Activated CD8-positive, alpha-beta memory T cell treated with anti-CD3 and anti-CD28 coated beads for 48 hours (primary cell): ENCODE data around the gene DELE1.

Experiments used
- DNase-seq, 3 experiments: peaks; one replicate each; pipeline ENCODE4 v3.0.0-alpha.2; 2020; ENCODE audit warnings: low read depth in 2 of 3, low spot score in 2 of 3

The DELE1 gene, protein sequence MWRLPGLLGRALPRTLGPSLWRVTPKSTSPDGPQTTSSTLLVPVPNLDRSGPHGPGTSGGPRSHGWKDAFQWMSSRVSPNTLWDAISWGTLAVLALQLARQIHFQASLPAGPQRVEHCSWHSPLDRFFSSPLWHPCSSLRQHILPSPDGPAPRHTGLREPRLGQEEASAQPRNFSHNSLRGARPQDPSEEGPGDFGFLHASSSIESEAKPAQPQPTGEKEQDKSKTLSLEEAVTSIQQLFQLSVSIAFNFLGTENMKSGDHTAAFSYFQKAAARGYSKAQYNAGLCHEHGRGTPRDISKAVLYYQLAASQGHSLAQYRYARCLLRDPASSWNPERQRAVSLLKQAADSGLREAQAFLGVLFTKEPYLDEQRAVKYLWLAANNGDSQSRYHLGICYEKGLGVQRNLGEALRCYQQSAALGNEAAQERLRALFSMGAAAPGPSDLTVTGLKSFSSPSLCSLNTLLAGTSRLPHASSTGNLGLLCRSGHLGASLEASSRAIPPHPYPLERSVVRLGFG

DNA sequence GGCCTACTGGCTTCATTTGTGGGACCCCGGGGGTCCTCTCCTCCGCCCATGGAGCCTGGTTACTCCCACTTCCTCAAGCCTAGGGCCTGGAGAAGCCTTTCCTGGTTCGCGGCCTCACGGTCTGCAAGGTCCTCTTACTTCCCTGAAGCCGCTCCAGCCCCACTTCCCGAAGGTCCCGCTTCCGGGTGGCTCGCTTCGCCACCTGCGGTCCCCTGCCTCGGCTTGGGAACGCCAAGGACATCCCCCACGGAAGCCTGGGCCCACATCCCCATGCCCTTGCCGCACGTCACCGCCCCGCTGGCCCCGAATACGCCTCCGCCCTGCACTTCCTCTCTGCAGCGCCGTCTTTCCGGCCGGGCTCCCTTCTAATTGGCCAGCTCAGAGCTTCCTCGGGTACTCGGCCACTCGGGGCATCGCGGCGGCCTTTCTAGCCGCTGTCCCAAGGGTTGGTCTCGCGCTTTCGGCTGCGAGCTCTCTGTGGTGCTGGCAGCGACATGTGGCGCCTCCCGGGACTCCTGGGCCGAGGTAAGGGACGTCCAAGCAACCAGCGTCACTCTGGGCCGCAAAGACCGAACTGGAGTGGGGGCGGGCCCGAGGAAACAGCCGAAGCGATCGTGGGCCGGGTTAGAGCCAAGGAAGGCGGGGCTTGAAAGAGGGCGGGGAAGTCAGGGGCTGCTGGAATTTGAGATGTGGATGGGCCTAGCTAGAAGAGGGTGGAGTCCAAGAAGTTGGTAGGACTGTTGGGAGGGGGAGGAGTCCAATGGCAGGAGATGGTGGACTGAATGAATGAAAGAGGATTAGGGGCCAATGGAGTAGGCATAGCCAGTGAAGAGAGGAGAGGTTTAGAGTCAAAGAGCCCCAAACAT is at the start of gene DELE1:
TSS of gene DELE1 (plus strand) at position 424 of the 866 bp plus-strand sequence. CDS start at position 495, 71 bp downstream.
- DNase-seq = peak; percentile 79 to 96 (median 85)

DNA sequence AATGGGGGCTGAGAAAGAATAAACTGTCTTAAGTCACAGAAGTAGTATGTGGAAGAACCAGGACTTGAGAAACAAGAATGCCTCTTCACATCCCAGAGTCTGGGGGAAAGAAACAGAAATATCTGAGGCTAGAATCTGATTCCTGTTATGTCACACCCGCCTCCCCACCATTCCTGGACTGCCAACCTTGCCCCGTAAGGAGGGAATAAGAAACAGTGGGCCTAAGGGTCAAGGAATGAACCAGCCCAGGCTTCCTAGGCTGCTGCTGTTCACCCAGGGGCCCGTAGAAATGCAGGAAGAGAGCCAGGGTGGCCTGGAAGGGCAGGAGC is 49.8 kb upstream of the DELE1 start:
- no peak for DNase-seq

DNA sequence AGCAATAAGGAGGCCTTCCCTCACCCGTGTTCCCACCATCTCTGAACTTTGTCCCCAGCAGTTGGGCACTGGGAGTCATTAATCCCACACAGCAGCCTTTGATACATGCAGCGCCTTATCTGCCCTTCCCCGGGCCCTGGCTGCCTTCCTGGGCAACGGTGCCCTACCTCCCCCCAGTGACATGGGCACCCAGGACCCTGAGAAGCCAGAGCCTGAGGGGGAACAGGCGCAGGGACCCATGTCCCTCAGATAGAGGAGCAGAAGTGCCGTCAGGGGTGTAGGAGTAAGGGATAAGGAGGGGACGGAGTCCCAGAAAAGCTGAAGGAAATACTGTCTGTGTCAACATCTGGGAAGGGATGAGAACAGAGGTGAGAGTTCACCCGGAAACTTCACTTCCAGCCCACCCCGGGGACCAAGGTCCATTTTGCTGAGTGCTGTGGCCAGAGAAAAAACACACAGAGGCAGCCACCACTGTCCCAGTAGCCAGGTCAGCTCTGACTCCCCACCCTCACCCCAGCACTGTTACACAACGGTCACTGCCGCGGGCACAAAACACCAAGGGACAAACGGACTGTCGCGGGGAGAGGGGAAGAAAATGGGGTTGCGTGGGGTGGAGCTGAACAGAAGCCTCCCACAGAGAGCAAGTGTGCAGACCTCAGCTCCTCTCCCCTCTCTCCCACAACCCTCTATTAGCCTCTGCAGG is 49.3 kb upstream of the DELE1 start:
- no peak for DNase-seq

DNA sequence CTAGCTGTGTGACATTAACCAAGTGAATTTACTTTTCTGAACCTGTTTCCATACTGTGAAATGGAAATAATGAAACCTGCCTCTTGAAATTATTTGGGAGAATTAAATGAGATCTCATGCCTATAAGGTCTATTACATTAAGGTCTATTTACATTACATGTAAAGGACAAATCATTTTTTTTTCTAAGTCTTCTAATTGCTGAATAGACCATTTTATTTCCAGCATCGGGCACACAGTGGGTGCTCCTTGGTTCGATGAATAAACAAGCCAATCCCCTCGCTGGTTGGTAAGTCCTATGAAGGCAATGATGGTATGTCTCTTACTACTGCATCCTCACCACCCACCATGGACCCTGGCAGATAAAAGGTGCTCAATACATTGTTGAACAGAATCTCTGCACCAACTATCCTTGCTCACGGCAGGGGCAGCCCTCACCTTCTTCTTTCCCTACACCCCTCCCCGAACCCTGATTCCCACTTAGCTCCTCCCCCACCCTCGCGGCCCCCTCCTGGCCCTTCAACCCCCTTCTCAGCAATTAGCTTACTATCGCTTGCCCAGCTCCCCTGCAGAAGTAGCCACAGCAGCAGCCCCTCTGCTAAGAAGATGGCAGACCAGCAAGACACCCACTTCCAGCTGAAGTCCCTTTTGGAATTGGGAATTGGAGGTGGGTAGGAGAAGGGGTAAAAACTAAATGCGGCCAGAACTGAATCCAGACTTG is 48.5 kb upstream of the DELE1 start:
- no peak for DNase-seq

DNA sequence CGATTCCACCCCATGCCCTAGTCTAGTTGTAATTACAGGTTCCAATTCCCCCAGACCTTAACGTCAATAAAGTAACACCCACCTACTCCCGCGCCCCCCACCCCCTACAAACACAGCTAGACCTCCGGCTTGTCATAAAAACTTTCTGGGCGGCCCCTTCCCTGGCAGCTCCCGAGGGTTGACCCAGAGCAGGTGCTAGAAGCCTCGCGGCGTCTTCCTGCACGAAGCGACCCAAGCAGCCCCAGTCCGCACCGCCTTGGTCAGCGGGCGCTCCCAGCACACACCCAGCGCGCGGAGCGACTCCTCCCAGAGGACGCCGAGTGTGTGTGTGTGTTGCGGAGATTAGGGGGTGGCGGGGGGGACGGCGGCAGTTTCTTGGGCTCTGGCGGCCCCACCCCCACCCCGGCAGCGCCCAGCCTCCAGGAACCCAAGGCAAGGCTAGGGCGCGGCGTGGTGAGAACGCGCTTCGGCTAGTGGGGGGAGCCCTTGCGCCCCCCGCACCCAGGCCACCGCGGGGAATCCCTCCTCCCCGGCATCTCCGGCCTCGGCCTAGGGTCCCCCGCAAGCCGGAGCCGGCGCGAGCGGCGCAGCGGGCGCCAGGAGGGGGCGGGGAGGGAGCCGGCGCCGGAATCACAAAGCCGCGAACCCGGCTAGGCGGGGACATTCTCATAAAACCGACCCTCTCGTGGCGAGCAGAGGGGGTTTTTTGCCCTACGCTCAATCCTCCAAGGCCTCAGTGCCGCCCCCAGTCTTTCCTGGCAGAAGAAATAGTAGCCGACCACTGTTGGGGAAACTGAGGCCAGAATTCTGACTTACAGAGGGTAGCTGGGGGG is 47.7 kb upstream of the DELE1 start:
- DNase-seq = no peak

DNA sequence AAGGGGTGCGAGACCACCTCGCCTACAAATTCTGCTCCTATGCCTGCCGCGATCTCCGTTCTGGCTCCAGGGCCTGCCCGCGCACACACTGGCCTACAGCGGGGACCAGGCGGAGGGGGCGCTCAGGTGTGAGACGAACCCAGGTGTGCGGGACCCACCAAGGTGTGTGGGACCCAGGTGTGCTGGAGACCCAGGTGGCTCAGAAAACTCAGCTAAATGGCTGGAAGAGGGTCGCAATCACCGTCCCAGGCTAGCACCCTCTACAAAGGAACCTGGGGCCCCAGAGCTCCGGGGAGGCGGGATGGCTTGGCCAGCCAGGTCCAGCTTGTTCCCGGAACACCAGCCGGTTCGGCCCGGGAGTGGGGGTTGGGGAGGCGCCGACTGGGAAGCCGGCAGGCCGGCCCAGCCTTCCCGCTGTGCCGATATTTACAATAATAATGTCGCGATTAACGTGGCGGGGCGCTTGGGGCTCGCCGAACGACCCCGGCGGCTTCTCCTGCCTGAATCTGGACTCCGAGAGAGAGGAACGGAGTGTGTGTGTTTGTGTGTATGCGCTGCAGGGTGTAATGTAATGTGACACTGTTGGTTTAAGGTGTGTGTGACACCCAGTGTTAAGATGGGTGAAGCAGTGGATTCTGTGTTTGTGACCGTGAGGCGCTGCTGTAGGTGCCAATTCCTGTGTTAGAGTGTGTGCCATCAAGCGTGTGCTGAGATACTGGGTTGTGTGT is 46.9 kb upstream of the DELE1 start:
- no peak for DNase-seq

DNA sequence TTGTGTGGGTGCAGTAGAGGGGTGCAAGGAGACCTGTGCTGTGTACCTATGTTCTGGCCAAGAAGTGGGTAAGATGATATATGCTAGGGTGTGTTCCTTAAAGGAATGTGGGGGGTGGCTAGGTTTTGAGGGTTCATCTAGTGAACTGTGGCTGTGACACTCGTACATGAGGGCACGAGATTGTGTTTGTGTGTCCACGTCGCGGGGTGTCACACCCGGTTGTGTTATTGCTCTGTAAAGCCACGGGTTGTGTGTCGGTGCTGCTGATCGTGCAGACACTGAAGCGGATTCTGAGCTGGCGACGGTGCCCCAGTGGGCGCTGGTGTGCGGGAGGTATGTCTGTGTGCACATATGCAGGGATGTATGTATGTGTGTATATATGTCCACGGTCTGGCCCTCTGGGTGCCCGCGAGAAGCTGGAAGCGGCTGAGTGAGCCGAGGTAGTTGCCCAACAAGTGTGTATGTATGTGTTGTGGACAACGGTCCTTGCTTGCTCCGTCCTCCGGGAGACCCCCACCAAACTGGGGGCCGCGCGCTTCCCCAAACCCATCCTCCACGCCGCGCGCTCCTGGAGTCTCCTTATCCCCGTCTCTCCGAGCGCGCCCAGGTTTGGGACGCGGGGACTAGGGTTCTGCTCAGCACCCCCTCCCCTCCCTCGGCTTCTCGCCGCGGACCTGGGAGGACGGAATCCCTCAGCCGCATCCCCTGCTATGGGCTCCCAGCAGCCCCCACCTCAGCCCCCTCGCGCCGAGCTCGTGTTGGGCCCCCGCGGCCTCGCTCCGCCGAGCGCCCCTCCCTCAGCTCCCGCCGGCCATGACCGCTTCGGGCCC is 46.1 kb upstream of the DELE1 start:
- DNase-seq = no peak

DNA sequence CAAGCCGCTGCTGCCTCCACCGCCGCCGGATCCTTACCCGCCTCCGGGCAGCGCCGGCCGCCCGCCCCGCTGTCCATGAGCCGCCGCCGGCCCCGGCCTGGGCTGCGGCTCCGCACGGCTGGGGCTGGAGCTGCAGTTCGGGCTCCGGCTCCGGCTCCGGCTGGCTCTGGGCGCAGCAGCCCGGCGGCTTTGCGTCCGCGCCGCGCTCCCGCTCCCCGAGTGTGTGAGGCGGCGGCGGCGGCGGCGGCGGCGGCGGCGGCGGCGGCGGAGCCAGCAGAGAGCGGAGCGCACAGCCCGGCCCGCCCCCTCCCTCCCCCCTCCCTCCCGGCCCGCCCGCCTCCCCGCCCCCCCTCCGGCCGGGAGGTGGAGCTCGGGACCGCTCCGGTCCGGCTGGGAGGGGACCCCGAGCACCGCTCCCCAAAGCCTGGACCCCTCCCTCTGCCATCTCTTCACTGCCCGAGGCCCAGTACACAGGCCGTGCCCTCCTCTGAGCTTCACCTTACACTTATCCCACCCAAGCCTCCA is 45.4 kb upstream of the DELE1 start, which contains the start of gene PCDH1:
TSS of gene PCDH1 (minus strand) at position 225 of the 525 bp plus-strand sequence. CDS start at position 77, 148 bp downstream.
- DNase-seq = no peak

DNA sequence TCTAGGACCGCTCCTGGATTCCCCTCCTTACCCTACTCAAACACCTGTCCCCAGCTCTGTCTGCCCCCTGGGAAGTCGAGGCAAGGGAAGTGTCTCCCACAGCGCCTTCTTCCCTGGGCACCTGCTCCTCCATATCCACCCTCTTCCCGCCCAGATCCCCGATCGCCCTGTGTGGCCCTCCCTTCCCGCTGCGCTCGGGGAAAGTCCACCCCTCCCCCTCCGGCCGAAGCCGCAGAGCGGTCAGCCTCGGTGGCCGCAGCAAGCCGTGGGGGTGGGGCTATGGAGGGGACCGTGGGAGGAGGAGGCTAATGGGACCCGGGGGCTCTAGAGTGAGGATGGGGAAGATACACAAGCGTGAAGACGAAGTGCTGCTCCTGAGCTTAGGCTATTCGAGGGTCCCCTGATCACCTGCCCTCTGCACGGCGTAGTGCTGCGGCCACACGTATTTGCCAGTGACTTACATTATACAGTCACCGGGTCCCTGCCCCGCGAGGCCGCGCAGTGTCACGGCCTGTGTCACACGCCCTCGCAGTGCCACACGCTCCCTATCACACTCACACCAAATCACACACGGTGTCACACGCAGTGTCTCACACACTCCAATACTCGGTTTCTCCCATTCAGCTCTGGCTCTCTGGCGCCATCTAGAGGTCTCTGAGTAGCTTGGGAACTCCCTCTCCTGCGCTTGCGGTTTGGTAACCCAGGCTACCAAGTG is 44.8 kb upstream of the DELE1 start:
- peak; percentile 62 to 78 (median 70) for DNase-seq

DNA sequence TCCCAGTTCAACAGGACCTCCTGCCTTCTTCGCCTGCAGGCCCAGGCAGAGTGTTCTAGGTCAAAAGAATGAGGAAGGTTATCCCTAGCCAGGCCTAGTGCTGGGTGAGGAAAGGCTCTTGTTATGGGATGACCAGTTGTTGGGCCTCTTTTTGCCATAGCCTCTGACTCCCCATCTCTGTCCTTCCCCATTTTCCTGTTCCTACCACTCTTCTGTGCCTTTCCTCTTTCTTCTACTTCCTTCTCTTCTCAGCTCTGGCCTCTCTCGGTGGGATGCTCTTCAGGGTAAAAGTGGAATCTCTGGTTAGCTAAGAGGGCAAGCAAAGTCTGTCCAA is 44.3 kb upstream of the DELE1 start:
- DNase-seq = no peak

DNA sequence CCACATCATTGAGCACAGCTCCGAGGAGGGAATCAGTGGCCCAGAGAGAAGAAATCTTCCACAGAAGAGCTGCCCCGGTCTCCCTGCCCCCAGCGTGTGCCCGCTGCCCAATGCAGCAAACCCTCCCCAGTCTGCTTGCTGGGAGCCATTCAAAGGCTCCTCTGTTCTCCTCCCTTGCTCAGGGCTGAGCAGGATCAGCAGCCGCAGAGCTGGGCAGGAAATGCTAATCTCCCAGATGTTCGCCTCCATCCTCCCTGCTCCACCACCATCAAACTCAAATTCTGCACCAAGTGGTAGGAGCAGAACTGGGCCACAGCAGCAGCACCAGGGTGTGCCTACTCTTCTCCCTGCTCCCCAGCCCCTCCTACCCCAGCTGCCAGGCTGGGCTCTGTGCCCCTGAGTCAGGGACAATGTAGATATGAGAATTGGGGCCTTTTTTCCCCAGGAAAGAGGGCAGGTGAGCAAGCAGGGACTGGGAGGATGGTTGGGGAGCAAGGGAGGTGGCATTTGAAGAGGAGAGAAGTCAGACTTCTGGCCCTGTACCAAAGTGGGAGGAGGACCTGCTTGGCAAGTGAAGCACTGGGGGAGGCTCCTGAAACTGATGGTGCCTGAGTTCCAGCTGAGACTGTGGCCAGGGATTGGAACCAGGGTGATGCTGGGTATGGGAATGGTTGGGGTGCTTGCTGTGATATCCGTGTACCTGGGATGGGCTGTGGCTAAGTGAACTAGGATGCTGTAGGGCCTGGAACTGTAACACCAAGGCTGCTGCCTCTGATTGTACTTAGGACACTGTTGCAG is 43.5 kb upstream of the DELE1 start:
- DNase-seq = no peak

DNA sequence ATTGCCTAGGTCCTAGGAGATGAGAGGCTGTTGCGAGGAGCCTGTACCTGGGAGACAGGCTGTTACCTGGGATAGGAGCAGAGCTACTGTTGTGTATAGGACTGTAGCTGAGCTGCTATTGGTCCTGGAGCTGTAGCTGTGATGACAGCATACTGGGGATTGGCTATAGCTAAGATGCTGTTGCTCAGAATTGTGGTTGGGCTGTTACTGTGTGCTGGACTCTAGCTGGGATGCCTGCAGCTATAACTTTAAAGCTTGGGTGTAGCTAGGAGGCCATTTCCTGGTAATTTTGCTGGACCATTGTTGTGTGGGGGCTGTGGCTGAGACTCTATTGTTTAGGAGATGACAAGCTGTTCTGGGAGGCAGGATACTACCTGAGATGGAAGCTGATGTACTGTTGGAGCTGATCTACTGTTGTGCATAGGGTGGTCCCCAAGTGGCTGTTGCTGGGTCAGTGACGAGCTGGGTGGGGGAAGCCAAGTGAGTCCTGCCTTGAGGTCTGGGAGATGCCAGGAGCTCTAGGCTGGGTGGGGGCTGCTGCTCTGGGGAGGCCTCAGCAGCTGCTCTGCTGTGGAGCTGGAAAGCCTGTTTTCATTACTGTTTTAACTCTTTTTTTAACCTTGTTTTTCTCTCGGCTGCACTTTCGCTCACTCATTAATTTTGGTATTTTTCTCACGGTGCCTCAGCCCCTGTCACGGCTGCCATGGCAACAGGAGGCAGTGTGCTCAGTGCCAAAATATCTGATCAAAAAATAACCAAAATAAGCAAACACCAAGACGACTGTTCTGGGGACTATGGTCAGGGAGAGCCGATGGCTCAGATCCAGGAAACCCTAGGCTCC is 42.5 kb upstream of the DELE1 start:
- DNase-seq = no peak

DNA sequence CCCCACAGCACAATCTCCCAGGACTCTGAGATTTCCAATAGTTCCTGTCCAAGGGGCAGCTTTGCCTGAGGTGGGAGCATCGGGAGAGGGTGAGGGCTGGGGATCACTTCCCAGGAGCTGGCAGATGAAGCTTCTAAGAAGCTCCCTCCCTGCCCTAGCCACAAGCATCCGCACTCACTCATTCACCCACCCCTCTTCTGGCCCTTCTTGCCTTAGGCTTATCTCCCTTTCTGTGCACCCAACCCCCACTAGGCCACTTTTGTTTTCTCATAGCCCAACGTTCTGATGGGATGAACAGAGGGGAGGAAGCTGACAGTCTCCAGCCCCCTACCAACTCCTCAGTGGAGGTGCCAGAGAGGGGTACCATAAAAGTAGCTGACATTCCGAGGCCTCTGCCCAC is 41.8 kb upstream of the DELE1 start:
- DNase-seq = no peak

DNA sequence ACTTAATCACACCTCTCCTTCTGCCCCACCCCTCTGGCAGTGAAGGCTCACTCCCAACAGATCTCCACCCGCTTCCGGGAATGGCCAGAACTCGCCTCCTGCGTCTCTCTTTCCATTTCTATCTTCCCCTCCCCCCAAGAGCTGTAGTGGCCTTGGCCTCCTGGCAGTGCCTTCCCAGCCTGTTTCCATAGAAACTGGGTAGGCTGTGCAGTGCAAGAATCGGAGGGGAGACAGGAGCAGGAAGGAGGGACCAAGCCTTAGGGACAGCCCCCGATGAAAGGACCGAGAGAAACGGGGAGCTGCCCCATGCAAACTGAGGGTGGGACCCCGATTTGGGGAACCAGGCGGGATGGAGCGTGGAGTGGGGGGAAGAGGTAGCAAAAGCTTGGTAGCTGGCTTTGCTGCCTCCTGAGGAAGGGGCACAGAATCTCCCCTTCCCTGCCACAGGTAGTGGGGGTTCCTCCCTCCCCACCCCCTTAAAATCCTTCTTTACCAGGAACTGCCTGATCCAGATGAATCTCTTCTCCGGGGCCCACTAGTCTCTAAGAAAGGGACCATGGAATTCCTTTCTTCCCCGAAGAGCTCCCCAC is 41.0 kb upstream of the DELE1 start:
- DNase-seq = no peak

DNA sequence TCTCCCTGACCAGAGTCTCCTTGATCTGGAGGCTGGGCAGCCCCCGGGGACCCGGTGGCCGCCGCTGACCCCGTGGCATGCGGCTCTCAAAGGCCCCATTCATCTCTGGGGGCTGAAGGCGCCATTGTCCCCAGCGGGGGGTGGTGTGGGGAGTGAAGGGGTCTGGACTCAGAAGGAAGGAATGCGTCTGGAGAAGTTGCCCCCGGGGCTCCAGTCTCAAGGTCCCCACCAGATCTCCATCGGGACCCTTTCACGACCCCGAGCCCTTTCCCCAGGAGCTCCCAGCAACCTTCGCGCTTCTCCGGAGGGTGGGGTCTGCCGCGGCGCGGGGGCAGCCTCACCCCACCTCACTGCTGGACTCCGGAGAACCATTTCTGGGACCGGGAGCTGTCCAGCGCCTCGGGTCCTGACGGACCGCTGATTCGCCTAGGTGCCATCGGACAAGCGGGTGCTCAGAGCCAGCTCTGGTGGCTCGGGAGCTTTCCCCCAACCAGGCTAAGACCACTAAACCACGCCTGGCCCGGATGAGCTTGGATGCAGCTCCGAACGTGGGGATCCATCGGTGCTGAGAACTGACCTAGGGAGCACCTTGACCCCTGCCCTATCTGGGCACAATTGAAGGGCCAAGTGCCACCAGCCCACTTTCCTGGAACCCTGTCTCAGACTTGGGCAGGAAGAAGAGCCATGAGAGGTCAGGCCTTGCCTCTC is 40.3 kb upstream of the DELE1 start:
- no peak for DNase-seq
